Trophoblast cell (in vitro differentiated cells and primary cell): ENCODE measurements around the gene TFF1.

Experiments used
- DNase-seq, 2 donors: peaks; one replicate each; pipeline ENCODE4 v3.0.0-alpha.2; 2016
- H2AFZ ChIP-seq: 2 replicates; pipeline ENCODE4 v1.6.1; 2013; ENCODE audit warnings: low read length, moderate library complexity, mild to moderate bottlenecking; ENCODE audit not compliant: insufficient read depth, poor library complexity
- H2AK5ac ChIP-seq: 2 replicates; pipeline ENCODE4 v1.6.1; 2013; ENCODE audit warnings: mild to moderate bottlenecking, low read length
- H2BK120ac ChIP-seq: 2 replicates; pipeline ENCODE4 v1.6.1; 2013; ENCODE audit warnings: low read length, mild to moderate bottlenecking, moderate library complexity; ENCODE audit not compliant: insufficient read depth, poor library complexity
- H2BK12ac ChIP-seq: 2 replicates; pipeline ENCODE4 v1.6.1; 2013; ENCODE audit warnings: mild to moderate bottlenecking, low read length, moderate library complexity
- H2BK5ac ChIP-seq: 2 replicates; pipeline ENCODE4 v1.6.1; 2013; ENCODE audit warnings: low read length, low read depth, moderate library complexity, mild to moderate bottlenecking; ENCODE audit not compliant: poor library complexity
- H3K14ac ChIP-seq: 2 replicates; pipeline ENCODE4 v1.6.1; 2013; ENCODE audit warnings: mild to moderate bottlenecking, low read length
- H3K18ac ChIP-seq: 2 replicates; pipeline ENCODE4 v1.6.1; 2013; ENCODE audit warnings: mild to moderate bottlenecking, low read length
- H3K23ac ChIP-seq: 2 replicates; pipeline ENCODE4 v1.6.1; 2013; ENCODE audit warnings: low read length
- H3K27ac ChIP-seq: 2 replicates; pipeline ENCODE4 v1.5.1; 2013; ENCODE audit warnings: low read depth, mild to moderate bottlenecking, inconsistent platforms, low read length, moderate library complexity
- H3K27me3 ChIP-seq: 2 replicates; pipeline ENCODE4 v1.6.1; 2013; ENCODE audit warnings: inconsistent platforms, mild to moderate bottlenecking, low read length, moderate library complexity; ENCODE audit not compliant: insufficient read depth
- H3K36me3 ChIP-seq, 2 experiments: 1 replicate in 1 of 2; 2 replicates in 1 of 2; pipeline ENCODE4 v1.6.1; 2013; ENCODE audit warnings: low read length in 2 of 2, mild to moderate bottlenecking in 2 of 2, moderate library complexity in 1 of 2; ENCODE audit not compliant: insufficient read depth in 2 of 2, control insufficient read depth in 1 of 2
- H3K4ac ChIP-seq: 2 replicates; pipeline ENCODE4 v1.6.1; 2013; ENCODE audit warnings: low read depth, mild to moderate bottlenecking, low read length, moderate library complexity
- H3K4me1 ChIP-seq, 2 experiments: 1 replicate in 1 of 2; 2 replicates in 1 of 2; pipeline ENCODE4 v1.6.1; 2013; ENCODE audit warnings: low read length in 2 of 2, mild to moderate bottlenecking in 2 of 2, moderate library complexity in 1 of 2; ENCODE audit not compliant: insufficient read depth in 2 of 2, control insufficient read depth in 1 of 2
- H3K4me2 ChIP-seq: 2 replicates; pipeline ENCODE4 v1.6.1; 2013; ENCODE audit warnings: inconsistent platforms, mild to moderate bottlenecking, low read length, moderate library complexity
- H3K4me3 ChIP-seq: 2 replicates; pipeline ENCODE4 v1.5.1; 2013; ENCODE audit warnings: mild to moderate bottlenecking, low read depth, low read length, inconsistent platforms
- H3K79me1 ChIP-seq: one replicate; pipeline ENCODE4 v1.6.1; 2013; ENCODE audit warnings: low read length
- H3K79me2 ChIP-seq: 2 replicates; pipeline ENCODE4 v1.6.1; 2013; ENCODE audit warnings: low read length, mild to moderate bottlenecking; ENCODE audit not compliant: control insufficient read depth, insufficient read depth, poor library complexity
- H3K9ac ChIP-seq: 2 replicates; pipeline ENCODE4 v1.6.1; 2013; ENCODE audit warnings: mild to moderate bottlenecking, low read length
- H3K9me3 ChIP-seq: 2 replicates; pipeline ENCODE4 v1.6.1; 2013; ENCODE audit warnings: low read depth, mild to moderate bottlenecking, control low read depth, inconsistent platforms, low read length; ENCODE audit not compliant: insufficient read depth
- H4K12ac ChIP-seq: 2 replicates; pipeline ENCODE4 v1.6.1; 2013; ENCODE audit warnings: low read depth, mild to moderate bottlenecking, low read length, moderate library complexity
- H4K8ac ChIP-seq: 2 replicates; pipeline ENCODE4 v1.6.1; 2013; ENCODE audit warnings: low read depth, mild to moderate bottlenecking, low read length, moderate library complexity
- H4K91ac ChIP-seq: one replicate; pipeline ENCODE4 v1.6.1; 2013; ENCODE audit warnings: low read depth, mild to moderate bottlenecking, low read length, moderate library complexity
- WGBS: extraction: QIAGEN DNeasy Blood & Tissue Kit; methylation state at CpG from one replicate; pipeline ENCODE4 v1.1.7; 2013; ENCODE audit warnings: missing lambda C conversion rate; ENCODE audit not compliant: insufficient read length, insufficient coverage; ENCODE audit errors: extremely low coverage; 5-methylcytosine and 5-hydroxymethylcytosine counted together

The TFF1 gene

GRCh38 chr21:42377211-42377950 lies 11.0 kb upstream of the TFF1 start:
- H3K36me3 ChIP-seq, result no peaks in the 10 kb centered on the region
- no peak overlapping the region for H3K27ac ChIP-seq
- no peaks in the 10 kb centered on the region for H3K79me1 ChIP-seq
- no peak overlapping the region for H3K4ac ChIP-seq
- H2BK120ac ChIP-seq, result no peak overlapping the region
- H2AFZ ChIP-seq, result no peak overlapping the region
- no peak overlapping the region for H4K12ac ChIP-seq
- H2AK5ac ChIP-seq, result no peak overlapping the region
- H3K27me3 ChIP-seq, result no peaks in the 10 kb centered on the region
- H4K91ac ChIP-seq, result no peak overlapping the region
- no peak overlapping the region for H3K9ac ChIP-seq
- no peak overlapping the region for H2BK12ac ChIP-seq
- no CpG with 5 or more reads among the region's 24 CpGs for WGBS
- no peak overlapping the region for H3K4me3 ChIP-seq
- H3K79me2 ChIP-seq, result no peaks in the 10 kb centered on the region
- no peak overlapping the region for H3K23ac ChIP-seq
- no peak overlapping the region for H3K14ac ChIP-seq
- H3K9me3 ChIP-seq, result peaks cover 2% of the 10 kb centered on the region
- no peak overlapping the region for H2BK5ac ChIP-seq
- H3K4me1 ChIP-seq, result no peaks in the 10 kb centered on the region
- no peak overlapping the region for H4K8ac ChIP-seq
- no peak overlapping the region for H3K18ac ChIP-seq
- H3K4me2 ChIP-seq, result no peak overlapping the region
- DNase-seq, result no peak

GRCh38 chr21:42376338-42376982 lies 10.1 kb upstream of the TFF1 start:
- H3K27ac ChIP-seq, result no peak overlapping the region
- H2AFZ ChIP-seq, result no peak overlapping the region
- H3K9ac ChIP-seq, result no peak overlapping the region
- H3K79me1 ChIP-seq, result no peaks in the 10 kb centered on the region
- H2BK5ac ChIP-seq, result no peak overlapping the region
- no peak overlapping the region for H2AK5ac ChIP-seq
- no peak overlapping the region for H3K14ac ChIP-seq
- no peak for DNase-seq
- H2BK120ac ChIP-seq, result no peak overlapping the region
- H3K79me2 ChIP-seq, result no peaks in the 10 kb centered on the region
- H4K8ac ChIP-seq, result no peak overlapping the region
- no peak overlapping the region for H3K4ac ChIP-seq
- peaks cover 2% of the 10 kb centered on the region for H3K9me3 ChIP-seq
- no peak overlapping the region for H3K4me3 ChIP-seq
- no peak overlapping the region for H2BK12ac ChIP-seq
- H3K4me2 ChIP-seq, result no peak overlapping the region
- no CpG with 5 or more reads among the region's 32 CpGs for WGBS
- no peak overlapping the region for H4K91ac ChIP-seq
- H3K18ac ChIP-seq, result no peak overlapping the region
- no peak overlapping the region for H4K12ac ChIP-seq
- H3K23ac ChIP-seq, result no peak overlapping the region
- H3K27me3 ChIP-seq, result no peaks in the 10 kb centered on the region
- no peaks in the 10 kb centered on the region for H3K36me3 ChIP-seq
- no peaks in the 10 kb centered on the region for H3K4me1 ChIP-seq

GRCh38 chr21:42375966-42376337 lies 9.6 kb upstream of the TFF1 start:
- H3K4ac ChIP-seq, result no peak overlapping the region
- no peak overlapping the region for H2BK12ac ChIP-seq
- no peak overlapping the region for H3K14ac ChIP-seq
- H3K4me2 ChIP-seq, result no peak overlapping the region
- no peaks in the 10 kb centered on the region for H3K79me1 ChIP-seq
- DNase-seq, result no peak
- no peak overlapping the region for H3K27ac ChIP-seq
- H3K36me3 ChIP-seq, result no peaks in the 10 kb centered on the region
- peaks cover 2% of the 10 kb centered on the region for H3K9me3 ChIP-seq
- no peak overlapping the region for H2BK5ac ChIP-seq
- no peak overlapping the region for H3K4me3 ChIP-seq
- H2BK120ac ChIP-seq, result no peak overlapping the region
- H4K12ac ChIP-seq, result no peak overlapping the region
- no peaks in the 10 kb centered on the region for H3K79me2 ChIP-seq
- H2AFZ ChIP-seq, result no peak overlapping the region
- H4K8ac ChIP-seq, result no peak overlapping the region
- H3K9ac ChIP-seq, result no peak overlapping the region
- no peak overlapping the region for H3K23ac ChIP-seq
- H3K18ac ChIP-seq, result no peak overlapping the region
- H3K4me1 ChIP-seq, result no peaks in the 10 kb centered on the region
- WGBS, result no CpG with 5 or more reads among the region's 3 CpGs
- no peak overlapping the region for H4K91ac ChIP-seq
- H3K27me3 ChIP-seq, result no peaks in the 10 kb centered on the region
- H2AK5ac ChIP-seq, result no peak overlapping the region

- H3K79me2 ChIP-seq, result no peaks in the 10 kb centered on the region
- no peak overlapping the region for H4K8ac ChIP-seq
- H3K27ac ChIP-seq, result no peak overlapping the region
- no peak overlapping the region for H2BK120ac ChIP-seq
- no peak overlapping the region for H3K23ac ChIP-seq
- H3K36me3 ChIP-seq, result no peaks in the 10 kb centered on the region
- no peak overlapping the region for H3K4me3 ChIP-seq
- DNase-seq, result no peak
- H2AFZ ChIP-seq, result no peak overlapping the region
- no peak overlapping the region for H2AK5ac ChIP-seq
- no peak overlapping the region for H2BK12ac ChIP-seq
- no peak overlapping the region for H3K14ac ChIP-seq
- no peak overlapping the region for H4K12ac ChIP-seq
- peaks cover 2% of the 10 kb centered on the region for H3K9me3 ChIP-seq
- no peaks in the 10 kb centered on the region for H3K27me3 ChIP-seq
- no peak overlapping the region for H3K18ac ChIP-seq
- no peak overlapping the region for H3K4ac ChIP-seq
- no peak overlapping the region for H3K9ac ChIP-seq
- H3K4me2 ChIP-seq, result no peak overlapping the region
- no peaks in the 10 kb centered on the region for H3K79me1 ChIP-seq
- WGBS, result no CpG with 5 or more reads among the region's 11 CpGs
- H3K4me1 ChIP-seq, result peaks cover 0 to 2% of the 10 kb centered on the region in 2 experiments
- no peak overlapping the region for H4K91ac ChIP-seq
- no peak overlapping the region for H2BK5ac ChIP-seq
Observed at GRCh38 chr21:42375506-42375905, 9.2 kb upstream of the TFF1 start.
